ENCODE measurements around the gene ATXN7. TPM values are rescaled to one million over a fixed set of nuclear protein-coding genes. Genes with fewer than 3 reads are reported as not detected.

Gene ATXN7
- total and polyA plus RNA-seq, 8 donors, result 7.3 to 40.4 (median 25.2) TPM

DNA sequence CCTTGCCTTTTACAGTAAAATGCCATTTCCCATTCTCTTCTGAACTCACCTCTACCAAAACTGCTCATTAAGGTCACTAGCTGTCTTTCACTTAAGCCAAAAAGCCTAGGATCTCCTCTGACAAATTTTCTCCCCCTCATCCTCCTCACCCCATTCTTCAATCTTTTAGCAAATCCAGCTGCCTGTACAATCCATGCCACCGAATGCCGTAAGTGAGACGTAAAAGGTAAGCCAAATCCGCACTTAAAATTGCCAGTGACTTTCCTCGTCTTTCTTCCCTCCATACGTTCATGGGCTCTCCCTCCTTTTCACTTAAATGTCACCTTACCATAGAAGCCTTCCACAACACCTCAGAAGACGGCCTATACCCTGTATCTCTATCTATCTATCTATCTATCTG is 145.9 kb downstream of the ATXN7 start:
- H3K4me3 ChIP-seq, result no peak overlapping the region
- H3K27ac ChIP-seq, result peak overlapping the region; percentile 20 to 82 (median 36)
- TF ChIP-seq, protein P1, sequence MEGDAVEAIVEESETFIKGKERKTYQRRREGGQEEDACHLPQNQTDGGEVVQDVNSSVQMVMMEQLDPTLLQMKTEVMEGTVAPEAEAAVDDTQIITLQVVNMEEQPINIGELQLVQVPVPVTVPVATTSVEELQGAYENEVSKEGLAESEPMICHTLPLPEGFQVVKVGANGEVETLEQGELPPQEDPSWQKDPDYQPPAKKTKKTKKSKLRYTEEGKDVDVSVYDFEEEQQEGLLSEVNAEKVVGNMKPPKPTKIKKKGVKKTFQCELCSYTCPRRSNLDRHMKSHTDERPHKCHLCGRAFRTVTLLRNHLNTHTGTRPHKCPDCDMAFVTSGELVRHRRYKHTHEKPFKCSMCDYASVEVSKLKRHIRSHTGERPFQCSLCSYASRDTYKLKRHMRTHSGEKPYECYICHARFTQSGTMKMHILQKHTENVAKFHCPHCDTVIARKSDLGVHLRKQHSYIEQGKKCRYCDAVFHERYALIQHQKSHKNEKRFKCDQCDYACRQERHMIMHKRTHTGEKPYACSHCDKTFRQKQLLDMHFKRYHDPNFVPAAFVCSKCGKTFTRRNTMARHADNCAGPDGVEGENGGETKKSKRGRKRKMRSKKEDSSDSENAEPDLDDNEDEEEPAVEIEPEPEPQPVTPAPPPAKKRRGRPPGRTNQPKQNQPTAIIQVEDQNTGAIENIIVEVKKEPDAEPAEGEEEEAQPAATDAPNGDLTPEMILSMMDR (IDR thresholded peaks at IDR 0.05), result no peak
- H3K27me3 ChIP-seq, result no peaks in the 10 kb centered on the region
- no peaks in the 10 kb centered on the region for H3K9me3 ChIP-seq
- 60 to 75% methylated on average over 7 of the region's 7 CpGs for whole genome bisulfite sequencing, 2 donors
- intact Hi-C loops (cut with DNase I), result no loop called here
- peaks cover 23 to 57% (median 44%) of the 10 kb centered on the region in 3 donors for H3K4me1 ChIP-seq
- DNase-seq (no peak), ATAC-seq (no peak), FAIRE-seq (no peak)
- peaks cover 0 to 43% (median 41%) of the 10 kb centered on the region in 3 donors for H3K36me3 ChIP-seq

DNA sequence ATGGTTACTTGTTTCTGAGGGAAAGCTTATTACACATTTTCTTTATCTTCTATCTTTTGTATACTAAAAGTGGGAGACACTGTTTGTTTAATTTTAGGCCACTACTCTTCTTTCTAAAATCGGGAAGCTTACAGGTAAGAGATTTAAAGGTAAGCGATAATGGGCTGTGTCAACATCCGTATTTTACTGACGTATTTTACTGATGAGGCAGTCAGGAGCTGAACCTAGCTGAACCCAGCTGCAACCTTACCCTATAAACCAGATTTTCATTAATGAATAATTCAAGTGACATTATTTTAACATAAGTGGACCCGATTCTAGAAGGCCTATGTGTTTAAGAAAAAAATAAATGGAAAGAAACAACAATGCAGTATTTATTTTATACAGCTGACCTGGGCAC is 146.5 kb downstream of the ATXN7 start:
- WGBS, 2 donors, result 31 to 45% methylated on average over 5 of the region's 5 CpGs
- ATAC-seq, result peak; percentile 38 to 60 (median 54)
- intact Hi-C loops (cut with DNase I), result no loop called here
- no peaks in the 10 kb centered on the region for H3K27me3 ChIP-seq
- TF ChIP-seq, protein P1 (IDR thresholded peaks at IDR 0.05), result no peak
- H3K4me3 ChIP-seq, result no peak overlapping the region
- H3K36me3 ChIP-seq, result peaks cover 0 to 50% (median 42%) of the 10 kb centered on the region in 3 donors
- H3K27ac ChIP-seq, result peak overlapping the region; percentile 6 to 82 (median 36)
- H3K9me3 ChIP-seq, result no peaks in the 10 kb centered on the region
- DNase-seq, result no peak
- peaks cover 24 to 53% (median 44%) of the 10 kb centered on the region in 3 donors for H3K4me1 ChIP-seq
- FAIRE-seq, result no peak

DNA sequence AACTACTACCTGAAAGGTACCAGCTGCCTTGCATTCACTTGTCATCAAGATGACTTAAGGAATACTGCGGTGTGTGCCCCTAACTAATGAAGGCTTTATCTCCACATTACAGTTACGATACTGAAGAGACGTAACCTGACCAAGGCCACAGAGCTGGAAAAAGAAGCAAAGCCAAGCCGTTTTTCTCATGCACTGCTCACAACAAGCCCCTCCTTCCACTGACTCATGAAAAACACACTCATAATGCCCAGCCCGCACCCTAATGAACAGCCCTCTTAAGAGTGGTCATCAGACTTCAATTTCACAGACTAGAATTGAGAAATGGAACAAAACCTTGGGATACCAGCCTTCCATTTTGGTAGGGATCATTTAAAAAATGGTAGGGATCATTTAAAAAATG is 148.0 kb downstream of the ATXN7 start:
- peaks cover 0 to 52% (median 36%) of the 10 kb centered on the region in 3 donors for H3K36me3 ChIP-seq
- FAIRE-seq (no peak), ATAC-seq (peak; percentile 75 to 83 (median 80)), DNase-seq (peak in 4 of 6 donors; percentile 40 to 74 (median 72))
- peak overlapping the region in 3 of 4 donors; percentile 24 to 82 (median 48) for H3K27ac ChIP-seq
- no peak overlapping the region for H3K4me3 ChIP-seq
- H3K4me1 ChIP-seq, result peaks cover 30 to 48% (median 47%) of the 10 kb centered on the region in 3 donors
- intact Hi-C loops (cut with DNase I), result no loop called here
- no peaks in the 10 kb centered on the region for H3K9me3 ChIP-seq
- TF ChIP-seq, protein P1 (IDR thresholded peaks at IDR 0.05), result no peak
- H3K27me3 ChIP-seq, result no peaks in the 10 kb centered on the region
- WGBS, 2 donors, result 25 to 38% methylated on average over 5 of the region's 5 CpGs

DNA sequence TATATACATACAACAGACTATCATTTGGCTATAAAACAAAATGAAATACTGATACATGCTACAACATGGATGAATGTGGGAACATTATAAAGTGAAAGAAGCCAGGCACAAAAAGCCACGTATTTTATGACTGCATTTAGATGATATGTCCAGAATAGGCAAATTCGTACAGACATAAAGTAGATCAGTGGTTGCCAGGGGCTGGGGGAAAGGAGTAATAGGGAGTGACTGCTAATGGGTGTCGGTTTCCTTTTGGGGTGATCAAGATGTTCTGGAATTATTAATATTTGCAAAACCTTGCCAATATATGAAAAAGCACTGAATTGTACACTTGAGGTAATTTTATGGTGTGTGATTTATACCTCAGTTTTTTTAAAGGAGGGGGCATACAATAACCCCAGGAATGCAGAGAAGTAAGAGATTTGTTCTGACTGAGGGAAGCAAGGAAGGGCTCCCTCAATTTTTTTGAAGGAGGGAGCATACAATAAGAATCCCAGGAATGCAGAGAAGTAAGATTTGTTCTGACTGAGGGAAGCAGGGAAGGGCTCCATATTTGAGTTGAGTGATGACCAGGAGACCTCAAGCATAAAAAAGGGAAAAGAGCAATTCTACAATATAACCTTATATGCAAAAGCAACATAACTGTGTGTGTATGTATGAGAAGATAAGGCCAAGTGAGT is 153.4 kb downstream of the ATXN7 start:
- WGBS, 2 donors, result 53 to 54% methylated on average over 3 of the region's 3 CpGs

More for the DNA sequence above, 153.4 kb downstream of the ATXN7 start:
- Histone ChIP-seq H3K27ac (peak overlapping the region in 2 of 4 donors; percentile 89 to 90), H3K36me3 (peaks cover 0 to 53% (median 32%) of the 10 kb centered on the region in 3 donors), H3K9me3 (no peaks in the 10 kb centered on the region), H3K27me3 (no peaks in the 10 kb centered on the region), H3K4me3 (no peak overlapping the region), H3K4me1 (peaks cover 22 to 34% (median 31%) of the 10 kb centered on the region in 3 donors)
- TF ChIP-seq, protein P1 (IDR thresholded peaks at IDR 0.05), result no peak
- no peak for FAIRE-seq
- intact Hi-C loops (cut with DNase I), result no loop called here
- ATAC-seq, result no peak
- no peak for DNase-seq
